Measurements from ENCODE around the gene ZDHHC4.
A peak's percentile ranks its signal among the peaks of the same experiment; 100 is the strongest.
"Not testable (repeated sequence)": the region's sequence is repeated elsewhere in the genome, so short reads cannot be mapped to it uniquely, and the experiment has no call there.

Gene ZDHHC4

DNA sequence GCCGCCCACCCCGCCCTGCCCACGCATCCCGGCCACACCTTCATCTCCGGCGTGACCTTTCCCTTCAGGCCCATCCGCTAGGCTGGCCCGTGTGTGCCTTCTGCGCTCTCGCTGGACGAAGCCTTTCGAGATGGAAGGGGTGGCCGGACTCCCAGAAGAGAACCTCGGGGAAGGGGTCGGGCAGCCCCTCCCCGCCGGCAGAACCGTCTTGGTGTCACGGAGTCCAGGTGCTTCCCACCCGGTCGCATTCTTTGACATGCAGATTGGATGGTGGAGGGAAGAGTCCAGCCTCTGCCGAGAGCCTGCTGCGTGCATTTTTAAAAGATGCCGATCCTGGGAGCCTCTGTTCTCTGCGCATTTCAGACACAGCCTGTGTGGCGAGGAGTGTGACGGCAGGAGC, 30.8 kb downstream of the ZDHHC4 start:
- no peak for DNase-seq

DNA sequence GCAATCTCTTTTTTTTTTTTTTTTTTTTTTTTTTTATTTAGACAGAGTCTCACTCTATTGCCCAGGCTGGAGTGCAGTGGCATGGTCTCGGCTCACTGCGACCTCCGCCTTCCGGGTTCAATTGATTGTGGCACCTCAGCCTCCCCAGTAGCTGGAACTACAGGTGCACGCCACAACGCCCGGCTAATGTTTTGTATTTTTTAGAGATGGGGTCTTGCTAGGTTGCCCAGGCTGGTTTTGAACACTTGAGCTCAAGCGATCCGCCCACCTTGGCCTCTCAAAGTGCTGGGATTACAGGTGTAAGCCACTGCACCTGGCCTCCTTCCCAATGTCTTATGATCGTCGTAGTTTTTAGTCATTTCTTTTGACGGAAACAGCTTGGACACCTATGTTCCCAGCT, 31.5 kb downstream of the ZDHHC4 start:
- DNase-seq: no peak

DNA sequence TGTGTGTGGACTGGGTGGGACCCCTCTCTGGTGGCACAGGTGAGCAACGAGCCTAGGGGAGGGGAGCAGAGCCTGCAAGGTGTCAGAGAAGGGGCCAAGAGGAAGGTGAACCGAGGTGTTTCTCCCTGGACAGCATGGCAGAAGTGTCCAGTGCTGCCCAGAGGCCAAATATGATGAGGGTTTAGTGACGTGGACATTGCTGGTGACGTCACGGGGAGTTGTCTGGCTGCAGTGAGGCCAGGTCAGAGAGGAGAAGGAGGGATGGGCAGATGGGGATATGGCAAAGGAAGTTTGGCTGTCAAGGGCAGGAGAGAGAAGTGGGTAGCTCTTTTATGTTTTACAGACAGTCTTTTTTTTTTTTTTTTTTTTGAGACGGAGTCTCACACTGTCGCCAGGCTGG, 35.6 kb downstream of the ZDHHC4 start:
- no peak for DNase-seq

DNA sequence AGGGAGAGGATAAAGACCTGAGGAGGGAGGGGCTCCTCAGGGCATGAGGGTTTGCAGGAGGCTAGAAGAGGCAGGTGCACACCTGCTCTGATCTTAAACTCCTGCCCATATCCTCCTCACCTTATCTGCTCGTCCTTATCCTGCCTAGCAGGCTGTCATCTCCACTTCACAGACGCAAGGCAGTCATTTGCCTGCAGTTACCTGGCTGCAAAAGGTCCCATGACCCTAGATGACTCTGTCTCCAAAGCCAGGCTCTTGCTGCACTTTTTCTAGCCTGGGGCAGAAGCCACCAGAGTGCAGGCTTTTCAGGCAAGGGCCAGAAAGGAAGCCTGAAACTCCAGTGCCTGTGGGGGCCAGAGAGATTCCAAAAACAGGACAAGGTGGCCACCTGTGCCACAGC, 36.5 kb downstream of the ZDHHC4 start:
- DNase-seq: no peak

DNA sequence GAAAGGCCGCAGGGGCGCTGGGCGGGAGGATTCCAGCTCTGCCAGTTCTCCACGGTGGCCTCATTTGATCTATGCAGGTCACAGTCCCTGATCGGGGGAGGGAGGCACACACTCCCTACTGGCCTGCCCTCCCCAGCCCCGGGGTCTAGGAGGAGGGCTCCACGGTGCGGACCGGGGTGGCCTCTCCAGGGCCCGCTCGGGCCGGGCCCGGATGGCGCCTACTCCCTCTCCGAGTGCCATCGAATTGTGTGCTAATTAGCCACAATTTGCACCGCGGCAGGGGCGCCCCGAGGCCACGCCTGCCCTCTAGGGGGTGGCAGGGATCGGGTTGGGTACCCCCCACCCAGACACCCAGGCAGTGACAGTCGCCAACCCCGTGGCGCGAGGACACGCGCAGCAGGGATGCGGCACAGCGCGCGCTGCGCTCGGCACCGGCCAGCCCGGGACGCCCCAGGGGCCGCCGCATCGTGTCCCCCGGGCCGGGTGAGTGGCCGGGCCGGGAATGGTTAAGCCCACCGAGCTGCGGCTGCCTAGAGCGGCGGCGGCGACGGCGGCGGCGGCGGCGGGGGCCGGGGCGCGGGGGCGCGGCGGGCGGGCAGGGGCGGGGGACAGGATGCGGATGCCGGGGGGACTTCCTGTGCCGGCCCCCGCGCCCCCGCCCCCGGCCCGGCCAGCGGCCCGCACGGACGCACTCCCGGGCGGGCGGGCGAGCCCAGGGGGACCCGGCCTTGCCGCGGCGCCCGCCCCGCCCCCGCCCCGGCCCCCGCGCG, 37.9 kb downstream of the ZDHHC4 start, which contains the start of gene ZNF853:
Gene ZNF853 (plus strand): TSS at position 658 of the 770 bp plus-strand sequence. CDS start 565 bp downstream, outside the sequence.
- DNase-seq: no peak

DNA sequence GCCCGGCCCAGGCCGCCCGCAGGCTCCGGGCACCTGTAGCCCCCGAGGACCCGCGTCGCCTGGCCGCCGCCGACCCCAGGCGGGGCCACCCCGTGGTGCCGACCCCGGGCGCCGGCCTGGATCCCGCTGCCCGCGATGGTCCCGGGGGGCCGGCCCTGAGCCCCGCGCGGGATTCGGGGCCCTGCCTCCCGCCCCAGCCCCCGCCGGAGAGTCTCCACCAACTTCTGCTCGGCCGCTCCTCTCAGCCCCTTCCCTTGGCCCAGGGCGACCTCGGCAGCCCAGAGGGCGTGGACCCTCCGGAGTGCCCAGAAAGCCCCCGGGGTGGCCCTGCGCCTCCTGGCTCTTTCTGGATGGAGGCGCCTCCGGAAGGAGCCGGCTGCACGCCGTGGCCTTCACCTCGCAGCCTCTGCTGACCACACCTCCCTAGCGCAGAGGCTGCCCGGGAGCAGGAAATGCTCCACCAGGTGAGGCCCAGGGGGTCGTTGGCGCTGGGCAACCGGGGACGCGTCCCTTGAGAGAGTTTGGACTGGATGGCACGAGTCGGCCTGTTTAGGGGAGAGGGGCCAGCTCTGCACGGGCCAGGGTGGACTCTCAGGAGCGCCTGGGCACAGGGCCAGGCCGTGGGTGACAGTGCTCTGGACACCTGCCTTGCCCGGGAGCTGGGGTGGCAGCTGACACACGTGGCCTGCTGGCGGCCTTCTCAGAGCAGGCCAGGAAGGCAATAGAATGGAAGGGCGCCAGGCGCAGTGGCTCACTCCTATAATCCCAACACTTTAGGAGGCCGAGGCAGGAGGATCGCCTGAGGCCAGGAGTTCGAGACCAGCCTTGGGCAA, 38.7 kb downstream of the ZDHHC4 start:
- DNase-seq: no peak

DNA sequence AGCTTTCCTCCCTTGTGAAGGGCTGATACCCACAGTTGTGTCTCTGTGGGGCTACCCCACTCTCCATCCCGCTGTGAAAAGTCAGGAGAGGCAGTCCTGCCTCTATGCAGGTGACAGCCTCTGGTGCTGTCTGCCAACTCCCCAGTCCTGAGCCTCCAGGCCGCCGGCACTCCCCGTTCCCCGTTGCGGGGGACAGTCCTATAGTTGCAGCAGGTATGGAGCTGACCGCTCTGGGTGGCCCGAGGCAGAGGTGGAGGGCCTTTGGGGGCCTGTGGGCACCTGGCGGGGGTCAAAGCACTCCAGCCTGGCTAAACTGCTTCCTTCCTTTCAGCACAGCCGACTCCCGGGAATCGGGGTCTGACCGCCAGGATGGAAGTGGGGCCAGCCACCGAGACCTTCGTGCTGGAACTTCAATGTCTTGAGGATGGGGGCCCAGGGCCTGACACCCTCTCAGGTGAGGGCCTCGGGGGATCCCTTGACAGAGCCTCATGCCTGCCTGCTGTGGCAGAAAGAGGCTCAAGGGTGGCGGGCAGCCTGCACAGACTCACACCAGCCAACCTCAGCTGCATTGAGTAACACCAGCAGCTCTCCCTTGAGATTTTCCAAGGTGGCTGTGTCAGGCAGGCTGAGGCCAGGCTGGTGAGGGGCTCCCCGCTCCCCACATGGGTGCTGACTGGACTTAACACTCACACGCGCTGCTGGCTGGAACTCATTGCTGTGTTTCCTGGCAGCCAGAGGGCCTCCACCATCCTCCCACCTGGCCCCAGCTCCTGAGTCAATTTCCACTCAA, 39.8 kb downstream of the ZDHHC4 start:
- DNase-seq: no peak

DNA sequence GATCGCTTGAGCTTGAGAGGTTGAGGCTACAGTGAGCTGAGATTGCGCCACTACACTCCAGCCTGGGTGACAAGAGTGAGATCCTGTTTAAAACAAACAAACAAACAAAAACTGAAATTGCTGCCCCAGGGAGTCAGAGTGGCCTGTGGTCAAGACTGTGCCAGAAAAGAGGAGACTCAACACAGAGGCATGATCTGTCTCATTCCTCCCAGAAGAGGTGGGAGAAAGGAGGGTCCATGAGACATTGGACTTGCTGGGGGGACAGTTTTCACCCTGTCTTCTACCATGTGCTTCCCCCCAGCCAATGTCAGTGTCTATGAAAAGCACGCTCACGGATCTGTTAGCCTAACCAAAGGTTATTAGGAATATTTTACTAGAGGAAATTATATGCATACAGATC, 41.4 kb downstream of the ZDHHC4 start:
- no peak for DNase-seq

DNA sequence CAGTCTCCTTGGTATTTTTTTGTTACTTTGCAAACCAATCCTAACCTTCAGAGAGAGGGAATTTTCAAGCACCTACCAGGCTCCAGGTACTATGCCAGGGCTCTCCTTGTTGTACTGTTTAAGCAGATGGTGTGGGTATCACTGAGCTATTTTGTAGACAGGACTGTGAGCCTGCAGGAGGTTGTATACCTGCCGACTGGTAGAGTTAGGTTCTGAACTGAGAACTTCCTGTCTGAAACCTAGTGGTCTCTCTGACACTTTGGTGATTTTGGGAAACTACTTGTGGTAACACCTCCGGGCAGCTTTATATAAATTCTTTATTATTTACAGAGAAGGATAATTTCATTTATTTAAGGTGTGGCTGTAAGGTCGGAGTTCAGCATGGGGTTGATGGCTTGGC, 42.7 kb downstream of the ZDHHC4 start:
- no peak for DNase-seq

DNA sequence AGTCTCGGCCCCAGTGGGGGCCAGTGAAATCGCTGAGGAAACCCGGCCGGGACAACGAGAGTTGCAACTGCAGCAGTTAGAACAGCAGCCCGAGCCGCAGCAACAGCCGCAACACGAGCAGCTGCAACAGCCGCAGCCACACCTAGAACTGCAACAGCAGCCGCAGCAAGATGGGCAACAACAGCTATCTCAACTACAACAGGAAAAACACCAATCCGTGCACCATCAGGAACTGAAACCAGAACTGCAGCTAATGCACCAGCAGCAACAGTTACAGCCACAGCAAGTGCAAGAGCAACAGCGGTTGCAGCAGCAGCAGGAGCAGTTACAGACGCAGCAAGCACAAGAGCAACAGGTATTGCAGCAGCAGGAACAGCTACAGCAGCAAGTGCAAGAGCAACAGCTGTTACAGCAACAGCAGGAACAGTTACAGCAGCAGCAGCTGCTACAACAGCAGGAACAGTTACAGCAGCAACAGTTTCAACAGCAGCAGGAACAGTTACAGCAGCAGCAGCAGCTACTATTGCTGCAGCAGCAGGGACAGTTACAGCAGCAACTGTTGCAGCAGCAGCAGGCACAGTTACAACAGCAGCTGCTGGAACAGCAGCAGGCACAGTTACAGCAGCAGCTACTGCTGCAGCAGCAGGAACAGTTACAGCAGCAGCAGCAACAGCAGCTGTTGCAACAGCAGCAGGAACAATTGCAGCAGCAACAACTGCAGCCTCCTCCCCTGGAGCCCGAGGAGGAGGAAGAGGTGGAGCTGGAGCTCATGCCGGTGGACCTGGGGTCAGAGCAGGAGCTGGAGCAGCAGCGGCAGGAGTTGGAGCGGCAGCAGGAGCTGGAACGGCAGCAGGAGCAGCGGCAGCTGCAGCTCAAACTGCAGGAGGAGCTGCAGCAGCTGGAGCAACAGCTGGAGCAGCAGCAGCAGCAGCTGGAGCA, 44.2 kb downstream of the ZDHHC4 start:
- no peak for DNase-seq

DNA sequence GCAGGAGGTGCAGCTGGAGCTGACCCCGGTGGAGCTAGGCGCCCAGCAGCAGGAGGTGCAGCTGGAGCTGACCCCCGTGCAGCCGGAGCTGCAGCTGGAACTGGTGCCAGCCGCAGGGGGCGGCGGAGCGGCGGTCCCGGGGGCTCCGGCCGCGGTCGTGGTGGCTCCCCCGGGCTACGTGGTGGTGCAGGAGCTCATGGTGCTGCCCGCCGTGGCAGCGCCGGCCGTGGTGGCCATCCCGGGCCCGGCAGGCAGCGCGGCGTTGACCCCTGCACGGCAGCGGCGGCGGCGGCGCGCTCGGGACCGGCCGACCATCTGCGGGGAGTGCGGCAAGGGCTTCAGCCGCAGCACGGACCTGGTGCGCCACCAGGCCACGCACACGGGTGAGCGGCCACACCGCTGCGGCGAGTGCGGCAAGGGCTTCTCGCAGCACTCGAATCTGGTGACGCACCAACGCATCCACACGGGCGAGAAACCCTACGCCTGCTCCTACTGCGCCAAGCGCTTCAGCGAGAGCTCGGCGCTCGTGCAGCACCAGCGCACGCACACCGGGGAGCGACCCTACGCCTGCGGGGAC, 45.0 kb downstream of the ZDHHC4 start:
- DNase-seq: no peak

DNA sequence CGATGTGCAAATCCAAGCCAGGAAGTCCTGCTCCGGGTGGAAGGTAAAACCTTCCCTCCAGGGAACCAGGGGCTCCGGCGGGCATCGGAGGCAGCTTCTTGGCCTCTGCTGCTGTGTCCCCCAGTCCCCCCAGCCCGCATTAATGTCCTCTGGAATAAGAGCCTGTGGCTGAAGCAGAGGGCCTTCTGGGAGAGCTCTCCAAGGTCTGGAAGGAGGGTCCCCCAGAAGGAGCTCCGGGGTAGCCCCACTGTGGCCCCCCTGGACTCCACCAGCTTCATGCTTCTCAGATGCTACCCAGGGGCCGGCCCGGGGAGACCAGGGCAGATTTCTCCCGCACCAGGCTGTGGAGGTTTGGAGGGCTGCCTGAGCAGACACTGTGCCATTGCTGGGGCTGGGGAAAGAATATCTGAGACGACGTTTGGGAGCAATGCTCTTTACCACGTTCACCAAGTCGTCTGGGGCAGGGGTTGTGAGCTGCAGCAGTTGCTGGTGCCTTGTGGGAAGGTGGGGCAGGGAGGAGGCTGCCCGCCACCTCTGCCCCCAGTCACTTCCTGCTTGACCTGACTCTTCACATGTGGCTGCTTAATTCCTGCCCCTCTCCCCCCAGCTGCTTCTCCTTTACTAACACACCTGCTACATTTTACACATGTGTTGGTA, 46.5 kb downstream of the ZDHHC4 start:
- no peak for DNase-seq

DNA sequence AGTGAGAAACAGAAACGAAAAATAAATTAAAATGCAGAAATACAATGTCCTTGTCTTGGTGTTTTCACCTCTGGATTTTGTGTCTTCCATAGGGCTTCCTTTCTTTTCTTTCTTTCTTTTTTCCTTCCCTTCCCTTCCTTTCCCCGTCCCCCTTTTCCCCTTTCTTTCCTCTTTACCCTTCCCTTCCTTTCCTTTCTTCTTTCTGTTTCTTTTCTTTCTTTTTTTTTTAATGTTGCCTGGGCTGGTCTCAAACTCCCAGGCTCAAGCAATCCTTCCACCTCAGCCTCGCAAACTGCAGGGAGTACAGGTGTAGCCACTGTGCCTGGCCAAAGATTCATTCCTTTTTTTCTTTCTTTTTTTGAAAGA, 47.0 kb downstream of the ZDHHC4 start:
- no peak for DNase-seq

DNA sequence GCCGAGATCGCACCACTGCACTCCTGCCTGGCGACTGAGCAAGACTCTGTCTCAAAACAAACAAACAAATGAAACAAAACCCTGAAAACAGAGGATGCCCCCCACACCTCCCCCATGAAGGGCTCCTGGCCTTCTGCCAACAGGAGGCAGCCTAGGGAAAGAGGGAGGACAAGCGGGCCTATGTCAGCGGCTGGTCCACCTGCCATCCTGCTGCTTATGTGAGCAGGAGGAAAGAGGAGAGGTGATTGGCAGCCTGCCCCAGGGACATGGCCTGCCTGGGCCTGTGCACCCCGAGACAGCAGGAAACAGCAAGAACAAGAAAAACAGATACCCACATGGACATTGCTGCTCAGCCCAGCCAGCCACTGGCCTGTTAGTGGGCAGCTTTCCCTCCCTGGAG, 50.8 kb downstream of the ZDHHC4 start:
- DNase-seq: peak; percentile 62

DNA sequence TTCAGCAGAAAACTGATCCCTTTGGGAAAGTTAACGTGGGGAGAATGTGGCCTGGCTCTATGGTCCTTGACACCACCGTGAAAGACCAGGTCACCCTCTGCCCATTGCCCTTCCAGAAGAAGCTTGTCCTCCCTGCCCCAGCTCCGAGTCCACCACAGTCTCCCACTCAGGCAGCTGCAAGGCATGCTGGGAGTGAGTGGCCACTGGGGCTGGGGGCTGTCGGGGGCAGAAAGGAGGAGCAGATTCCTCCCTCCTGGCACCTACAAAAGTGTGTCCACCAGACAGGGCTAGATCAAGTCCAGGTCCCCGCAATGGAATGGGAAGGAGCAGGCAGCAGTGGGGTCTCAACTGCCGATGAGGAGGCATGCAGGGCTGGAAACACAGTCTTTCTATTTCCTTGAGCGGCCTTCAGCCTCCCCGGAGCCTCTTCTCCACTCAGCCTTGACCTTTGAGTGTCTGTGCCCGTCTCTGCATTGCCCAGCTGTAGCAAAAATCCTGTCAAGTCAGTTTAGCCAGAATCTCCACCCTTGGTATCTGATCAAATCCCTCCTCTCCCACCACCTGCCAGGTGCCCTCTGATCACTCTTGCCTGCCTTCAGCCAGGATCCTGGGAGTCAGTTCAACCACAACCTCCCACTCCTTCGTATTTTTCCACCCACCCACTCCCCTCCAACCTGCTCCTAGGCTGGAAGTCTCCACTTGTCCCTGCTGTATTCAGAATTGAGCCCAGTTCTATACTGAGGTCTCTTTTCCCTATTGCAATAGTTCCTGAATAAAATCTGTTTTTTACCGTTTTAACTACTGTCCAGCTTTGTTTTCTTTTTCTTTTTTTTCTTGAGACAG, 53.0 kb downstream of the ZDHHC4 start:
- DNase-seq: peak; percentile 9

DNA sequence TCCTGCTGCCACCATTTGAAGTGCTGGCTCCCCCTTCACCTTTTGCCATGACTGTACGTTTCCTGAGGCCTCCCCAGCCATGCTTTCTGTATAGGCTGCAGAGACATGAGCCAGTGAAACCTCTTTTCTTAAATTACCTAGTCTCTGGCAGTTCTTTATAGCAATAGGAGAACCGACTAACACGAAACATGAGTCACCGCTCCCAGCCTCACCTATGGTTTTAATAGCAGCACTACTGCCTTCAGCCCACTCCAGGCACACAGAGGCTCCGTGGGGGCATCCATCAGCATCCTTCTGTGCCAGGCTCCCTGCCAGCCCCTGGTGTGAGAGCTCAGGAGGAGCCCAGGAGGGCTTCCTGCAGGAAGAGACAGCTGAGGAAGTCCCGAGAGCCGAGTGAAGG, 54.4 kb downstream of the ZDHHC4 start:
- DNase-seq: no peak

DNA sequence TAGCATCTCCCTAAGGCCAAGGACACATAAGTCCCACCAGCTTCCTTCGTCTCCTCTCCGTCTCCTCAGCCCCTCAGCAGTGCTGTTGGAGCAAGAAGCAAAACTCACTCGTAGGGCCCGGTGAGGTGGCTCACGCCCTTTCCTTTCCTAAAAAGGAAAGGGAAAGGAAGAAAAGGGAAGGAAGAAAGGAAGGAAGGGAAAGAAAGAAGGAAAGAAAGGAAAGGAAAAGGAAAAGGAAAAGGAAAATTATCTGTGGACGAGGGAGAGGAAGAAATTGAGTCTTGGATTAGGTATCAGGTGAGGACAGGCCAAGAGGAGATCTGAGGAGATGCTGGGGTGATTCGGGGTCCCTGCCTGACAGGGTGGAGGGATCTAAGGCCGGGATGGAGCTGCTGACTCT, 56.8 kb downstream of the ZDHHC4 start:
- DNase-seq: no peak

DNA sequence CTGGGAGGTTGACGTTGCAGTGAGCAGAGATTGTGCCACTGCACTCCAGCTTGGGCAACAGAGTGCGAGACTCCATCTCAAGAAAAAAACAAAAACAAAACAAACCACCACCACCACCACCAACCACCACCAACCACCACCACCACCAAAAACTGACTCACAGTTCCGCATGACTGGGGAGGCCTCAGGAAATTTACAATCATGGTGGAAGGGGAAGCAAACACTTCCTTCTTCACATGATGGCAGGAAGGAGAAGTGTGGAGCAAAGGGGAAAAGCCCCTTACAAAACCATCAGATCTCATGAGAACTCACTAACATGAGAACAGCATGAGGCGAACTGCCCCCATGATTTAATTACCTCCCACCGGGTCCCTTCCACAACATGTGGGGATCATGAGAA, 57.7 kb downstream of the ZDHHC4 start:
- not testable (repeated sequence) for DNase-seq

DNA sequence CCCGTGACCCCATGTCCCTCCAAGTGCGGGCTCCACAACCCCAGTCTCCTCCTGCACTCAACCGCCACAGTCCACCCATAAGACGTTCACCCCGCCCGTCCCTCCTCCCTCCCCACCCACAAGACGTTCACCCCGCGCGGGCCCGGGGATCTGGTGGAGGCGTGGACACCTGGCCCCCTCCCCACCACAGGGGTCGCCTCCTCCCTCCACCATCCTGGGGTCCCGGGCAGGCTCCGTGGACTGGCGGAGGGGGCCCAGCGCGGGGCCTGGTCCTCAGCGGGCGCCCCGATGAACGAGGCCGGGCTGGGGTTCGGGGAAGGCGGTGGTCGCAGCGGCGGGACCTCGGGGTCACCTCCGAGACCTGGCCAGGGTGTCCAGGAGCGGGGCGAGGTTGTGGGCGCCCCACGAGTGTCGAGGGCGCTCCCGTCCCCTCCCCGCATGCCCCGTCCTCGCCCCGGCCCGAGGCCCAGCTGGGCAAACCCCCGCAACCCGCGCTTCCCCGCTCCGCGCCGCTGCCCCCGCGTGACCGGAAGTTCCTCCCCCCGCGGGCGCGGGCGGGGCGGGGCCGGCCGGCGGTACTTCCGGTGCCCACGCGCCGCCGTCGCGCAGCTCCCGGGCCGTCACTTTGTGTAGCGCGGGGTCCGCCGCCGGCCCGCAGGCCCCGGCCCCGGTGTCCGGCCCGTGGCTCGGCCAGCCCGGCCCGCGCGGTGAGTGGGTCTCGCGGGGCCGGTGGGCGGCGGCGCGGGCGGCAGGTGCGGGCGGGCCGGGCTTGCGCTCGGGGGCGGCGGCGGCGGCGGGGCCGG, 59.7 kb downstream of the ZDHHC4 start, which contains the start of gene ZNF316:
Gene ZNF316 (plus strand): TSS at position 578 of the 803 bp plus-strand sequence. CDS start 5,092 bp downstream, outside the sequence.
- DNase-seq: no peak

Data from DMS79 treated with DMSO at 0.1 percent for 48 hours (cell line).